CD8-positive, alpha-beta memory T cell (primary cell): ENCODE data around the gene TTC31. TPM values are rescaled to one million over a fixed set of nuclear protein-coding genes. Genes with fewer than 3 reads are reported as not detected.

Experiments used
- CTCF ChIA-PET: fragments of 350-600 bp; sonication (Branson Sonifier 250); formaldehyde crosslinking; loops from one replicate; lab custom pipeline; 2021; ENCODE audit warnings: antibody characterized with exemption; lab: Charles Lee
- POLR2A ChIA-PET: fragments of 350-600 bp; sonication (Branson Sonifier 250); formaldehyde crosslinking; loops from one replicate; lab custom pipeline; 2021; ENCODE audit warnings: antibody characterized with exemption; lab: Charles Lee
- DNase-seq, 5 donors: peaks; one replicate each; pipeline versions ENCODE4 v3.0.0 to v3.0.0-alpha.2; 2020 to 2022; ENCODE audit warnings: mixed read lengths in 1 of 5
- H3K27ac ChIP-seq: one replicate; pipeline ENCODE4 v1.7.0; 2013; ENCODE audit warnings: low read depth, mild to moderate bottlenecking, low read length, moderate library complexity
- H3K27me3 ChIP-seq: 2 replicates; pipeline ENCODE4 v1.7.0; 2013; ENCODE audit warnings: low read length, mild to moderate bottlenecking; ENCODE audit not compliant: insufficient read depth, poor library complexity, severe bottlenecking
- H3K36me3 ChIP-seq: 2 replicates; pipeline ENCODE4 v1.7.0; 2013; ENCODE audit warnings: mild to moderate bottlenecking, low read length, moderate library complexity; ENCODE audit not compliant: insufficient read depth
- H3K4me1 ChIP-seq: 2 replicates; pipeline ENCODE4 v1.7.0; 2013; ENCODE audit warnings: mild to moderate bottlenecking, low read length, moderate library complexity; ENCODE audit not compliant: insufficient read depth
- H3K4me3 ChIP-seq: 2 replicates; pipeline ENCODE4 v1.7.0; 2013; ENCODE audit warnings: mild to moderate bottlenecking, low read length
- H3K9me3 ChIP-seq: 2 replicates; pipeline ENCODE4 v1.7.0; 2013; ENCODE audit warnings: mild to moderate bottlenecking, low read length
- H3K27ac Mint-ChIP-seq, 8 donors: one replicate each; pipeline ENCODE4 v1.8.0; 2020 to 2021; ENCODE audit warnings: mixed read lengths in 8 of 8, mild to moderate bottlenecking in 6 of 8, inconsistent platforms in 3 of 8, moderate library complexity in 3 of 8
- H3K27me3 Mint-ChIP-seq, 2 donors: one replicate each; pipeline ENCODE4 v1.8.0; 2020 to 2021; ENCODE audit warnings: mixed read lengths in 2 of 2, mild to moderate bottlenecking in 1 of 2, moderate library complexity in 1 of 2
- H3K36me3 Mint-ChIP-seq, 3 donors: one replicate each; pipeline ENCODE4 v1.8.0; 2020 to 2021; ENCODE audit warnings: mixed read lengths in 3 of 3, inconsistent platforms in 1 of 3, mild to moderate bottlenecking in 1 of 3
- H3K4me1 Mint-ChIP-seq, 3 donors: one replicate each; pipeline ENCODE4 v1.8.0; 2020 to 2021; ENCODE audit warnings: mixed read lengths in 3 of 3, inconsistent platforms in 1 of 3, mild to moderate bottlenecking in 1 of 3
- H3K4me3 Mint-ChIP-seq, 7 donors: one replicate each; pipeline ENCODE4 v1.8.0; 2020 to 2021; ENCODE audit warnings: mixed read lengths in 7 of 7, mild to moderate bottlenecking in 6 of 7, moderate library complexity in 4 of 7, inconsistent platforms in 2 of 7
- H3K9me3 Mint-ChIP-seq, 5 donors: one replicate each; pipeline ENCODE4 v1.8.0; 2020 to 2022; ENCODE audit warnings: mixed read lengths in 5 of 5, mild to moderate bottlenecking in 3 of 5, moderate library complexity in 2 of 5, inconsistent platforms in 1 of 5
- polyA plus RNA-seq: library from polyadenylated mRNA; unstranded; fragments of 300-500 nt; fragmentation: Illumina TruSeq; gene quantifications from one replicate; pipeline ENCODE4 v1.2.3, GENCODE V29; 2021
- total RNA-seq, 2 experiments: library from RNA; stranded (reverse); gene quantifications; one replicate each; pipeline ENCODE4 v1.2.3, GENCODE V29; 2021

The TTC31 gene
- total and polyA plus RNA-seq, 3 experiments from 2014 or later, result 20.5 to 28.0 (median 26.4) TPM

- peaks cover 7 to 64% (median 17%) of the 10 kb centered on the region in 3 donors for H3K36me3 Mint-ChIP-seq
Observed at GRCh38 chr2:74491648-74492544, 9.0 kb downstream of the TTC31 start.

GRCh38 chr2:74493546-74493945 is 10.7 kb downstream of the TTC31 start:
- peaks cover 24% of the 10 kb centered on the region for H3K36me3 ChIP-seq
- H3K27ac Mint-ChIP-seq, result peak overlapping the region in 1 of 8 donors; percentile 40
- CTCF ChIA-PET, result interaction anchor here (1.0 to 1.2 kb wide), 2 partner anchors 11 to 38 kb away, joined by 4 to 10 read pairs; partner anchors contain the start of genes CCDC142 and TTC31

More at GRCh38 chr2:74491648-74492544, 9.0 kb downstream of the TTC31 start:
- H3K9me3 Mint-ChIP-seq, result no peaks in the 10 kb centered on the region
- H3K36me3 ChIP-seq, result peaks cover 31% of the 10 kb centered on the region
- no peaks in the 10 kb centered on the region for H3K27me3 Mint-ChIP-seq
- no peak overlapping the region for H3K27ac ChIP-seq
- H3K4me3 ChIP-seq, result no peak overlapping the region
- no peak for DNase-seq
- no peak overlapping the region for H3K27ac Mint-ChIP-seq
- peaks cover 0 to 1% (median 0%) of the 10 kb centered on the region in 3 donors for H3K4me1 Mint-ChIP-seq
- no peaks in the 10 kb centered on the region for H3K9me3 ChIP-seq
- H3K27me3 ChIP-seq, result no peaks in the 10 kb centered on the region
- ChIA-PET CTCF (interaction anchor here (0.9 kb wide), 1 partner anchor 9 kb away, joined by 5 read pairs; the partner anchor contains the start of genes CCDC142 and TTC31), POLR2A (no interaction called here)
- H3K4me3 Mint-ChIP-seq, result no peak overlapping the region
- H3K4me1 ChIP-seq, result no peaks in the 10 kb centered on the region

GRCh38 chr2:74495440-74495839 is 12.6 kb downstream of the TTC31 start:
- no peak for DNase-seq
- Histone ChIP-seq H3K4me1 (peaks cover 20% of the 10 kb centered on the region), H3K9me3 (no peaks in the 10 kb centered on the region), H3K27me3 (peaks cover 11% of the 10 kb centered on the region), H3K4me3 (no peak overlapping the region), H3K36me3 (peaks cover 22% of the 10 kb centered on the region), H3K27ac (no peak overlapping the region)
- peak overlapping the region in 2 of 7 donors; percentile 13 to 39 for H3K4me3 Mint-ChIP-seq
- POLR2A ChIA-PET, result no interaction called here
- no peaks in the 10 kb centered on the region for H3K9me3 Mint-ChIP-seq
- CTCF ChIA-PET, result interaction anchor here (1.7 kb wide), 1 partner anchor 10 kb away, joined by 6 read pairs; no protein-coding TSS in a partner anchor
- peaks cover 17 to 18% of the 10 kb centered on the region in 2 donors for H3K27me3 Mint-ChIP-seq
- peaks cover 7 to 43% (median 14%) of the 10 kb centered on the region in 3 donors for H3K36me3 Mint-ChIP-seq
- peaks cover 12 to 26% (median 18%) of the 10 kb centered on the region in 3 donors for H3K4me1 Mint-ChIP-seq
- peak overlapping the region in 3 of 8 donors; percentile 34 to 69 (median 63) for H3K27ac Mint-ChIP-seq

More at GRCh38 chr2:74493546-74493945, 10.7 kb downstream of the TTC31 start:
- no peak overlapping the region for H3K4me3 Mint-ChIP-seq
- Histone ChIP-seq H3K4me1 (peaks cover 9% of the 10 kb centered on the region), H3K4me3 (no peak overlapping the region), H3K27me3 (peaks cover 3% of the 10 kb centered on the region), H3K27ac (no peak overlapping the region), H3K9me3 (no peaks in the 10 kb centered on the region)
- H3K4me1 Mint-ChIP-seq, result peaks cover 5 to 11% (median 11%) of the 10 kb centered on the region in 3 donors
- H3K9me3 Mint-ChIP-seq, result no peaks in the 10 kb centered on the region
- peaks cover 4% of the 10 kb centered on the region in 2 donors for H3K27me3 Mint-ChIP-seq
- POLR2A ChIA-PET, result no interaction called here
- peaks cover 7 to 58% (median 16%) of the 10 kb centered on the region in 3 donors for H3K36me3 Mint-ChIP-seq
- DNase-seq, result no peak

GRCh38 chr2:74496997-74497776 is 14.3 kb downstream of the TTC31 start:
- H3K27ac Mint-ChIP-seq, result peak overlapping the region in 2 of 8 donors; percentile 9 to 26
- Histone ChIP-seq H3K4me1 (peaks cover 20% of the 10 kb centered on the region), H3K27me3 (peaks cover 11% of the 10 kb centered on the region), H3K4me3 (peak overlapping the region; percentile 58), H3K36me3 (peaks cover 5% of the 10 kb centered on the region), H3K27ac (no peak overlapping the region), H3K9me3 (no peaks in the 10 kb centered on the region)
- H3K4me1 Mint-ChIP-seq, result peaks cover 16 to 30% (median 20%) of the 10 kb centered on the region in 3 donors
- ChIA-PET POLR2A (interaction anchor here (1.1 kb wide), 1 partner anchor 24 kb away, joined by 3 read pairs; the partner anchor contains the start of gene MRPL53), CTCF (interaction anchor here (0.7 to 1.3 kb wide), 4 partner anchors 13 to 35 kb away, joined by 3 read pairs; partner anchors contain the start of genes DQX1 and MRPL53)
- DNase-seq, result no peak
- peaks cover 30 to 36% of the 10 kb centered on the region in 2 donors for H3K27me3 Mint-ChIP-seq
- no peaks in the 10 kb centered on the region for H3K9me3 Mint-ChIP-seq
- peak overlapping the region; percentile 60 to 95 (median 91) for H3K4me3 Mint-ChIP-seq
- H3K36me3 Mint-ChIP-seq, result peaks cover 0 to 26% (median 10%) of the 10 kb centered on the region in 3 donors

GRCh38 chr2:74497777-74498499 is 15.1 kb downstream of the TTC31 start:
- peaks cover 34 to 42% of the 10 kb centered on the region in 2 donors for H3K27me3 Mint-ChIP-seq
- Histone ChIP-seq H3K4me3 (peak overlapping the region; percentile 58), H3K27me3 (peaks cover 18% of the 10 kb centered on the region), H3K4me1 (peaks cover 24% of the 10 kb centered on the region), H3K27ac (no peak overlapping the region), H3K36me3 (no peaks in the 10 kb centered on the region), H3K9me3 (no peaks in the 10 kb centered on the region)
- H3K9me3 Mint-ChIP-seq, result no peaks in the 10 kb centered on the region
- H3K4me3 Mint-ChIP-seq, result peak overlapping the region; percentile 88 to 95 (median 91)
- no peak for DNase-seq
- POLR2A ChIA-PET, result interaction anchor here (1.1 kb wide), 1 partner anchor 25 kb away, joined by 3 read pairs; the partner anchor contains the start of gene MRPL53
- CTCF ChIA-PET, result interaction anchor here (0.7 to 1.0 kb wide), 3 partner anchors 14 to 34 kb away, joined by 3 read pairs; partner anchors contain the start of gene DQX1
- peaks cover 0 to 18% (median 7%) of the 10 kb centered on the region in 3 donors for H3K36me3 Mint-ChIP-seq
- peaks cover 23 to 37% (median 27%) of the 10 kb centered on the region in 3 donors for H3K4me1 Mint-ChIP-seq
- H3K27ac Mint-ChIP-seq, result peak overlapping the region in 7 of 8 donors; percentile 9 to 92 (median 56)

GRCh38 chr2:74498500-74499266 is 15.8 kb downstream of the TTC31 start:
- H3K27me3 ChIP-seq, result peaks cover 20% of the 10 kb centered on the region
- peak overlapping the region in 7 of 8 donors; percentile 42 to 92 (median 64) for H3K27ac Mint-ChIP-seq

More at GRCh38 chr2:74498500-74499266, 15.8 kb downstream of the TTC31 start:
- ChIA-PET CTCF (interaction anchor here (0.7 to 1.8 kb wide), 4 partner anchors 15 to 46 kb away, joined by 3 to 7 read pairs (median 4); partner anchors contain the start of genes CCDC142 and TTC31), POLR2A (interaction anchor here (1.1 kb wide), 1 partner anchor 26 kb away, joined by 3 read pairs; the partner anchor contains the start of gene MRPL53)
- no peak for DNase-seq
- no peaks in the 10 kb centered on the region for H3K9me3 ChIP-seq
- Mint-ChIP-seq H3K27me3 (peaks cover 34 to 48% of the 10 kb centered on the region in 2 donors), H3K9me3 (no peaks in the 10 kb centered on the region), H3K36me3 (peaks cover 0 to 12% (median 3%) of the 10 kb centered on the region in 3 donors), H3K4me3 (peak overlapping the region; percentile 88 to 95 (median 91)), H3K4me1 (peaks cover 27 to 45% (median 30%) of the 10 kb centered on the region in 3 donors)
- peaks cover 31% of the 10 kb centered on the region for H3K4me1 ChIP-seq
- peak overlapping the region; percentile 58 for H3K4me3 ChIP-seq
- no peak overlapping the region for H3K27ac ChIP-seq
- H3K36me3 ChIP-seq, result no peaks in the 10 kb centered on the region
